ENCODE results near the gene NPAS2.

Gene NPAS2

DNA sequence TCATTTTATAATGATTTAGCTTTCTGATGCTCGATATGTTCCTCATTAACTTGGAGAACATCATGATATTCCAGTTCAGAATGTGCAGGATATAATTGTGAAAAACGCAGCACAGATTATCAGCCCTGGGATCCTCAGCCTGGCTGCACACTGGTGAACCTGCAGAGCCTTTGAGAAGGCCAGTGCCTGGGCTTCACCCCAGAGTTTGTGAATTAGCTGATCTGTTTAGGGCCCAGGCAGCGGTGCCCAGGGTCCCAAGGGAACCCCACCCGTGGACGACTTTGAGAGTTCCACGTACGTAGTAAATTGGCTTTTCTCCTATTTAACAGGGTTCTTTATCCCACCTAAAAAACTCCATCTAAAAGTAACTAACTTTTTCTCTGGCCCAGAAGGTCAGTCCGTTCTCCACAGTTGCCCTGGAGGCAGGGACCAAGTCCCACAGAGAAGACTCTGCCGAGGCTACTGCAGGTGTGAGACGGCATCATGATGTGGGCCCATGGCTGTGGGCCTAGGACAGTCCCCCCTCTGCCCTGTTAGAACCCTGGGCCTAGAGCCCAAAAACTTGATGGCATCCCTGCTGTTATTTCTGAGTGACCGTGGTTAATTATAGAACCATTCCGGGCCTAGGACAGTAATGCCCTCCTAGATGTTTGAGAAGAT is 142.6 kb downstream of the NPAS2 start:
- no peak for FAIRE-seq
- DNase-seq (ENCODE audit: low spot score), result no peak

DNA sequence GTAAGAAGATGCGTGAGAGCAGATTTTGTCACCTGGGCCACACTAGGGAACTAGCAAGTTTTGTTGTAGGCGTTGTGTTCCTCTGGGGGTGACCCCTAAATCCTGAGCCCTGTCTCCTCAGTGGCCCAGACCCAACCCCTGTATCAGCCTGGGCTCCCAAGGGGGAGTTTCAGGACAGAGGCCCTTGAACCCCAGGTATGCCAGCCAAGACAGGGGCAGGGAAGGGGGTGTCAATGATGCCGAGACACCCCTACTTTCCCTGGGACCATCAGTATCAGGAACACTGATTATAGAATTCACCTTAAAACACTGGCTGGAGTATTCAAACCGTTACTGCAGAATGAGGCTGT is 143.1 kb downstream of the NPAS2 start:
- no peak for DNase-seq (ENCODE audit: low spot score)
- FAIRE-seq, result no peak

DNA sequence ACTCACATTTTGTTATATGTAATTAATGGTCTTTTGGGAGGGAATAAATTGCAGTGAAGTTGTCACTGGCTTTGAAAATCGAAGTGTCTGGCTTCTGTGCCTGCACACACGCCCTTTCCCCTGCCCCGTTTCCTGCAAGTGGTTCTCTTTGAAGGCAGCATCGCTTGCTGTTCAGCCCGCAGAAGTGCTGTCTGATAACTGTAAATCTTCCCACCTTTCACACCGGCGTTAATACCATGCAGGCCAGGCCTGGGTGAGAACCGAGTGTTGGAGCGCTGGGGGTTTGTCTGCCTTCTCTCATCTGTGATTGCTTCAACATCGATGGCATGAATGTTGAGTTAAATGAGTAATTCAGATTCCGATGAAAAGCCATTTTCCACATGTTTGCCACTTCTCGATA is 144.3 kb downstream of the NPAS2 start:
- FAIRE-seq (no peak), DNase-seq (ENCODE audit: low spot score) (no peak)

DNA sequence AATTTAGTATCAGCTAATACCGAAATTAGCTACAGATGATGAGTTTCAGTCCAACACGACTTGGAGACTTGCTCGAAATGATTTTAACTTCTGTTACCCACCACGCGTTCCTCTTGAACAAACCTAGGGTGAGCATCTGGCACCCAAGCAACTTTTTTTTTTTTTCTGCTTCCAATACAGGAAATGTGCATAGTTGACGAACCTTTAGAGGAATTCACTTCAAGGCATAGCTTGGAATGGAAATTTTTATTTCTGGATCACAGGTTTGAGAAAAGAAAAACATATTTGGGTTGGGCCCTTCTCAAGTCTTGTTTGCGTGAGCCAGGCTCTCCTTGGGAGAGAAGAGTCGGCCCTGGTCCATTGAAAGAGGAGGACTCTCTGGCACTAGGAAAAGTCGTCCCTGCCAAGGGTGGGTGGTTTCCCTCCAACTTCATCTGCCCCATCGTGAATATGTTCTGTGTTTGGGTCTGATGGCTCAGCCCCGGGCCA is 144.8 kb downstream of the NPAS2 start:
- no peak for FAIRE-seq
- no peak for DNase-seq (ENCODE audit: low spot score)

DNA sequence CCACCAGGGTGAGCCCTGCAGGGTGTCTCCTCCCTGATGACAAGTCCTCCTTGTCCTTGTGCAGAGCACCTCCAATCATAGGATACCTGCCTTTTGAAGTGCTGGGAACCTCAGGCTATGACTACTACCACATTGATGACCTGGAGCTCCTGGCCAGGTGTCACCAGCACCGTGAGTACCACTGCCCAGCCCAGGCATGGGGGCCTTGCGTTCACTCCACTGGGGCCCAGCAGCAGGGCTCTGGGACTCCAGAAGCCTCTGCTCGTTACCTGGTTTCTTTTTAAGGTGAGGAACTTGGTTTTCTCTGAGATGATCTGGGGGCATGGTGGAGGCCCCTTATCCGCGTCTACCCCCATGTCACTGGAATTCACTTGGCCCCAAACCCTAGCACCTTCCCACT is 145.7 kb downstream of the NPAS2 start:
- FAIRE-seq (no peak), DNase-seq (ENCODE audit: low spot score) (no peak)

DNA sequence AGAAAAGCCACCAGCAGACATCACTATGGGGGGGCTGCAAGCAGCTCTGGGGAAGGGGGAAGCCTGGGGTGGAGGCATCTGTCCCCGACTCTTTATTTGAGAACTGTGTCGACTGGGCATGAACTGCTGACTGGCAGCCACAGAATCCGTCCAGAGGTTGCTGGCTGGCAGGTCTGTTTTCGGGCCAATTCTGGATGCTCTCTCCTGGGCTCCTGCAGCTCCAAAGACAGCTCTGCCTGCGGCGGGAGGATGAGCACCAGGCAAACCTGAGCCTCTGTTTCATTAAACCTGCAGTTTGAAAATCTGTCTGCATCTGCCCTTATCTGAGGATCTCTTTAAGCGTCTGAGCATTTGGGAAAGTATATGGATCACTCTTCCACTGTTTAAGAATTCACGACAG is 147.8 kb downstream of the NPAS2 start:
- FAIRE-seq (no peak), DNase-seq (ENCODE audit: low spot score) (no peak)

DNA sequence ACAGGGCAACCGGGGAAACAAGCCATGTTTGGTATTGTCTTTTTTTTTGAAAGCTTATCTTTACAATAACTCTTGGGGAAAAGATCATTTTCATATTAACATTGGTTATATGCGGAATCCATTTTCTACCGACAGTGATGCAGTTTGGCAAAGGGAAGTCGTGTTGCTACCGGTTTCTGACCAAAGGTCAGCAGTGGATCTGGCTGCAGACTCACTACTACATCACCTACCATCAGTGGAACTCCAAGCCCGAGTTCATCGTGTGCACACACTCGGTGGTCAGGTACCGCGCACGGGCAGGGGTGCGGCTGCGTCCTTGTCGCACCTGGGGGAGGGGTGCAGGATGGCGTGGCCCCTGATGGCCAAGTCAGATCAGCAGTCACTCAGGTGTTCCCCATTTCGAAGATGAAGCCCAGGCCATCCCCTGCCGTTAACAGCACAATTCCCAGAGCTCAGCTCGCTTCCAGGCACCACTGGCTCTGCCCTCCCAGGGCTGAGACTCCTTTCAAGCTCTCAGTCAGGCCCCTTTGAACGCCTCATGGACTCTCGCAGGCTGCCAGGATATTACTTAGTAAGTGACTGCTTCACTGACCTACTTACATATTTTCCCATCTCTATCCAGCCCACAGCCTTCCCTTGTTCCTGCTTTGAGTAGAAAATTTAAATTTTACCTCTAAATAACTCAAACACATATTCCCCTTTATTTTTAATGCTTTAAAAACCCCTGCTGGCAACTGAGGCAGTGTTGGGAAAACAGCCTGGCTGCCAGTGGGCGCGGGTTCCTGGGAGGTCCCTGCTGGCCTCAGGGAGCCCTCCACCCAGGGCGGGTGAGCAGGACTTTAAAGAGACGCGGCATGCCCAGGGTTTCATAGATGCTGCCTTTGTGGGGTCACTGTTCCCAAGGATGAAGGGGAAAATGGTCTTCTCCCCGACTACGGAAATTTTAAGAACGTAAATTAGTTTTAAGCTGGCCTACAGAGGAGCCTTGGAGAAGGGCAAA is 148.5 kb downstream of the NPAS2 start:
- DNase-seq (ENCODE audit: low spot score), result no peak
- FAIRE-seq, result no peak

DNA sequence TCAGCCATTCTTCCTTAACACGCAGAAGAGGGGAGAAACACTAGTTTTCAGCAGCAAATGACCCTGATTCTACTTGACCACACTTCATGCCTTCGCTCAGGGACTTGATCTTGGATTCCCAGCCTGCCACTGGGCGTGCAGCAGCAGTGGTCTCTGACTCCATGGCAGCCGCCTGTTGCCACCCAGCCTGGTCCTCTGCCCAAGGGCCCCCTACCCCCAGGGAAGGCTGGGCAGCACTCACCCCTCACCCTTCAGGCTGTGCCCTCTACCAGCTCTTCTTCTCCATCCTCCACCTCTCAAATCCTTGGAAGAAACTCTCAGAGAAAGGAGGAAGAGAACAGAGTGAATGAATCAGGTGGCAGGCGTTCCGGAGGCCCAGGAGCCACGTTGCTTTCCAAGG is 150.1 kb downstream of the NPAS2 start:
- no peak for FAIRE-seq
- DNase-seq (ENCODE audit: low spot score), result no peak

DNA sequence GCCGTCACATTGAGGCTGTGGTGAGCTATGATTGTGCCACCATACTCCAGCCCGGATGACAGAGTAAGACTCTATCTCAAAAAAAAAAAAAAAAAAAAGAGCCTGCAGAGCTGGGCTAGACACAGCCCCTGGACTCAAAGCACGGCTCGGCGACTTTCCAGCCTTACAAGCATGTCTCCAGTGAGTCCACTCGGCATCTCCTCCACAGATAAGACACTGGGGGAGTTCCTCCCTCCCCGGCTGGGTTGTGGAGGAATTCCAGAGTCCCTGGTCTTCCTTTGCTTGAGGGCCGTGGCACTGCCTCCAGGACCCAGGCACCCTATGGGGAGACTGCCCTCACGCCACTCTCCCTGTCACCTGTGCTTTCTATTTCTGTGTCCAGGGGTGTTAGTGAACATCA is 151.3 kb downstream of the NPAS2 start:
- no peak for FAIRE-seq

DNA sequence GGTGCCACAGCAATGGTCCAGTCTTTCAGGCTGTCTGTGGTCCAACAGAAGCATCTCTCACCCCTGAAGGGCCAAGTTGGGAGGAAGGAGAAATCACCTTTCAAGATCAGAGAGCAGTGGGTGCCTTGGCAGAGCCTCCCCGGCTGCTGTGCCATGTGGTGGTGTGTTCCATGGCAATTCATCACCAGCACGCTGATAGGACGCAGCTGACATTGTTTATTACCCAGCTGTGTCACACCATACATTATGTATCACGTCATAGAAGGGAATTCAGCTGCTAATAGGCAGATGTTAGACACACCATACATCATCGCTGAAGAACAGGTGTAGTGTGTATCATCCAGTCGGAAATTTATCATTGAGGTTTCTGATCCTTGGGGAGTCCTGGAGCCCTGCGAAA is 152.5 kb downstream of the NPAS2 start:
- DNase-seq (ENCODE audit: low spot score) (no peak), FAIRE-seq (no peak)

More for the DNA sequence above, 151.3 kb downstream of the NPAS2 start:
- no peak for DNase-seq (ENCODE audit: low spot score)

DNA sequence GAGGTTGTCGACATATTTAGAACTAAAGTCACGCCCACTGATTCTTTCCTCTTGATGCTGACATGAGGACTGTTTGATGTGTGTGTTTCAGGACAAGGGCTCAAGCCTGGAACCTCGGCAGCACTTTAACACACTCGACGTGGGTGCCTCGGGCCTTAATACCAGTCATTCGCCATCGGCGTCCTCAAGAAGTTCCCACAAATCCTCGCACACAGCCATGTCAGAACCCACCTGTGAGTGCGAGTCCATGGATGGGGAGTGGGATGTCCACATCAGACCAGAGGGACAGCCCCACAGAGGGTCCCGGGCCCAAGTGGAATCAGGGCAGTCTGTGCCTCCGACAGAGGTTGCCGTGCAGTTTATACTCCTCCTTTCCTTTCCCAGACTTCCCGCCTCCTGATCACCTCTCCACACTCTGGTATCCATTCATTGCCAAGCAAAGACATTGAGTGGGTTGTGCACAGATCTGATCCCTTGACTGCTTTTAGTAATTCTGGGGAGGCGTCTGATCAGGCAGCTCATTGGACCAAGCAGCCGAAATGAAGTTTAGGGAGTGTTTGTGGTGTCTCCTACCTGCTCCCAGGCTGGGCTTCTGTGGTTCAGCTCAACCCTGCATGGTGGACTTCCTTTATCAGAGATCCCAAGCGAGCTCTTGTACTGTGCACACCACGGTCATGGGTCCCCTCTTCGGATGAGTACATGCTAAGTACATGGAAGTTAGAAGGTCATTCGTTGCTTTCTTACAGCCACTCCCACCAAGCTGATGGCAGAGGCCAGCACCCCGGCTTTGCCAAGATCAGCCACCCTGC is 155.0 kb downstream of the NPAS2 start:
- DNase-seq (ENCODE audit: low spot score), result no peak
- no peak for FAIRE-seq

DNA sequence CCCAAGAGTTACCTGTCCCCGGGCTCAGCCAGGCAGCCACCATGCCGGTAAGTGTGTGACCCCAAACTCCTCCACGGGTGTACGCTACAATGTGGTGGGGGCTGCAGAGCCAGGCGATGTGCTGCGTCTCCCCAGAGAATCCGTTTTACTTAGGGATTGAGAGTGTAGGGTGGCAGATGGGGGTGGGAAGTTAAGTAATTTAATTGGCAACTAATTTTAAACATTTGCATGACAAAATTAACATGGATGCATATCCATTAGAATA is 155.5 kb downstream of the NPAS2 start:
- no peak for DNase-seq (ENCODE audit: low spot score)
- FAIRE-seq, result no peak

DNA sequence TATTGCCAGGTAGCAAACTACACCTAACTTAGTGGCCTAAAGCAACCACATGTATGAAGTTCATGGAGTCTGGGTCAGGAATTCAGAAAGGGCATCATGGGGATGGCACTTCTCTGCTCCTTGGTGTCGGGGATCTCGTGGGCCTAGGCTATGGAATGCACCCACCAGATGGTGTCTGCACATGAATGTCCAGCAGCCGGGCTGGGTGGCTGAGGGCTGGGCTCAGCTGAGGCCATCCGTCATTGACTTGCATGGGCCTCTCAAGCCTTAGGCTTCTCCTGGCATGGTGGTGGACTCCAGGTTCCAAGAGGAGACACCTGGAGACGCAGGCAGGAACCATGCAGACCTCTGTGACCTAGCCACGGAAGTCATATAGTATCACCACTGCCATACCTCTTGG is 156.1 kb downstream of the NPAS2 start:
- DNase-seq (ENCODE audit: low spot score), result no peak
- FAIRE-seq, result no peak

DNA sequence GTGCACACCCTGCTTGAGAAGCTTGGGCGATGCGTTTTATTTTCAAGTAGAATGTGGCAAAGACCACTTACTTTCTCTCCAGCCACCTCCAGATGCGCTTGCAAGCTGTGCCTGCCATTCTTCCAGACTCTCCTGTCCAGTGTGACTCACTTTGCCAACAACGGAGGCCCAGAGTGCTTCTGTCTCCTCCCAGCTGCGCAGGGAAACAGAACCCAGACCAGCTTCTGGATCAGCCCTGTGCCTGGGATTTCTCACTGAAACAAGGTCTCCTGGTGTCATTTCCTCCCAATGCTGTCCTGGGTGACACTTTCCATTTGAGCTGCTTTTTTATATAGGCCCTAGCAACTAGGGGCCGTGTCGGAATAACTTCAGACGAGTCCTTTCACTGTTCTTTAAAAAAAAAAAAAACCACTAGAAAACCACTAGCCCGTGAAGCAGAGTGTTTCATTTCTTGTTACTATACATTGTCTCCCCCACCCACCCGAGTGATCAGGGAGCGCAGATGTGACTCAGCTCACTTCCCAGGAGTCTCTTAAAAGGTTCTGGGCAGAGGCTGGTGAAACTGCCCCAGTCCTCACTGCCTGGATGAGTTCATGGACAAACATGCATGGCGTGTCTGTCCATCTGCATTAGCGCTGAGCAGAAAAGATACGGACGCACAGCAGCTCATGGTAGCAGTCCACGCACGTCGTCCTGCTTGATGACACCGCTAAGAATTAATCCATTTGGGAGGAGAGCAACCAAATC is 156.9 kb downstream of the NPAS2 start:
- FAIRE-seq (peak; percentile 93), DNase-seq (ENCODE audit: low spot score) (peak; percentile 81)

DNA sequence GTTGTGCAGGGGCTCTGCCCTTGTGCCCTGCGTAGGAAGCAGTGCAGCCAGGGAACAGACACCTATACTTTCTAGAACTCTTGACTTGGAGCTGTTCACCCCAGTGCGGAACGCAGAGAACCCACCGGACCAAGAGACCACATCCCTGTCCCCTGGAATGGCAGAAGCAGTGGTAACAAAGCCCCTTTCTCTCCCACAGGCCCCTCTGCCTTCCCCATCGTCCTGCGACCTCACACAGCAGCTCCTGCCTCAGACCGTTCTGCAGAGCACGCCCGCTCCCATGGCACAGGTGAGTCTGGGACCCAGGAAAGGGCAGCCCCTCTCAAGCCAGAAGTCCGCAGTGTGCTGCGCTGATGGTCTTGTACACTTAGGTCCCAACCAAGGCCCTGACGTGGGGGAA is 157.6 kb downstream of the NPAS2 start:
- DNase-seq (ENCODE audit: low spot score) (no peak), FAIRE-seq (no peak)

DNA sequence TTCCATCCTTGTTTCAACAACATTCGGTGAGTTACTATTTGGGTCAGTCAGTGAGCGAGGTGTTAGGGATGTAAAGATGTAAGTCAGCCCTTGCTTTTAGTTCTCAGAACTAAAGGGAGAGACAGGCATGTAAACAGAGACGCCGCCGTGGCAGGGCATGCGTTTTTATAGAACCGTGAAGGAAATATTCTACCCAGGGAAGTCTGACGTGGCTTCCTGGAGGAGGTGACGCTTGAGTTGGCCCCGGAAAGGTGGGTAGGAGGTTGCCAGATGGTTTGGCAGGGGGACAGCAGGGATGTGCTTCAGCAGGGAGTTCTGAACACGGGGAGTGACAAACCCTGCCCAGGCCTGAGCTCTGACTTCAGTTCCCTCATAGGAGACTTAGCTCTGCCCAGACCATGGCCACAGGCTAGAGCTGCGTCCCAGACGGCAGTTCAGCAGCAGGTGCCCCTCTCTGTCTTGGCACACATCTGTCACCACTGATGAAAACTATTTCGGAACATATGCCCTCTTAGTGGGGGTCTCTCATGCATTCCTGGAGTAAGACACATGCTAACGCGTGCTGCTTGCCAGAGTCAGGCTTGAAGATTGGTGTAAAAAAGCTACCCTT is 158.7 kb downstream of the NPAS2 start:
- DNase-seq (ENCODE audit: low spot score) (no peak), FAIRE-seq (no peak)

DNA sequence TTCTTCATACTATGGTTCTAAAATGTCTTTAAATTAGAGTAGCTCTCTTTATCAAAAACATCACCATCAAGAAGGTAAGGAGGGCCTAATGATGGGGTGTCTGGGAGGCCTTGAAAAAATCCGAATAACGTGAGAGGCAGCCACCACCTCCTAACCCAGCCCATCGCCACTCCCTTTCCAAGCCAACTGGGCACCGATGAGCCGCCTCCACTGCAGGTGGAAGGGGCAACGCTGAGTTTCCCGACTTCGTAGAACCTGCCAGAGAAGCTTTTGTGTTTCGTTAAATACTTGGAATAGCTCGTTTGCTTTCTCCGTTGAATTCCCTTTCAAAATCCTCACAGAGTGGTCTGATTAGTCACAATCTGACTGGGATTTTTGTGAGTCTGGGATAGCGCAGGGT is 160.1 kb downstream of the NPAS2 start:
- FAIRE-seq, result no peak
- no peak for DNase-seq (ENCODE audit: low spot score)

DNA sequence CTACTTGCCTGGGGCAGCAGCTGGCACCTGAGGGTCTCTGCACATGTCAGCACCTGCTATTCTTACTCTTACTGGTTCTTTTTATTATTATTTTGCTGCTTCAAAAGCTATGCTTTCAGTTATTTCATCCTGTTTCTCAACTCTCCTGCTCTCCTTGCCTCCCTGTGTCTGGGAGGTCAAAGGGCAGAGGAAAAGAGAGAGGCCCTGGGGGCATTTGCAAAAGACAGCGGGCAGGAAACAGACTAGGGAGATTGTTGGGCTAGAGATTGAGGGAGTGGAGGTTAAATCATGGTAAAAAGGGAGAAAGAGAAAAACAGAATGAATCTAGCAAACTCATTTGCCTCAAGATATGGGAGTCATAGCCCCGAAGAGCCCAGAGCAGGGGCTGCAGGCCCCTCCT is 161.1 kb downstream of the NPAS2 start:
- no peak for DNase-seq (ENCODE audit: low spot score)
- FAIRE-seq, result no peak

DNA sequence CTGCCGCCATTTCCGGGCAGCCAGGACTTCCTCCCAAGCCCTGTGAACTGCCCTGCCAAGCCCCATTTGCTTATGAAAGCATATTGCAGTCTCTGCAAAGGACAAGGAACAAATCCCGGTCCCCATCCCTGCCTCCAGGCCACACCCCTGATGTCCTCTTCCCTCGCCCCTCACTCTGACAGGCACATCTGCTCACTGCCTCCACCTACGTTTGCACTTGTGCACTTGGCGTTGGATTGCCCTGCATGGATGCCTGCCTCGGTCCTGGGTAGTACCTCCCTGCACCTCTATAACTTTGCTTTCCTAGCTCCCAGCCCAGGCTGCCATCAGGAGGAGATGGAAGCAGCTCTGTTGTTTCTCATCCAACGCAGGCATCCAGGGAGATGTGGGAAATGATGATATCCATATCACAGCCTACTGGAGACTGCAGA is 162.5 kb downstream of the NPAS2 start:
- FAIRE-seq (no peak), DNase-seq (ENCODE audit: low spot score) (no peak)

DNA sequence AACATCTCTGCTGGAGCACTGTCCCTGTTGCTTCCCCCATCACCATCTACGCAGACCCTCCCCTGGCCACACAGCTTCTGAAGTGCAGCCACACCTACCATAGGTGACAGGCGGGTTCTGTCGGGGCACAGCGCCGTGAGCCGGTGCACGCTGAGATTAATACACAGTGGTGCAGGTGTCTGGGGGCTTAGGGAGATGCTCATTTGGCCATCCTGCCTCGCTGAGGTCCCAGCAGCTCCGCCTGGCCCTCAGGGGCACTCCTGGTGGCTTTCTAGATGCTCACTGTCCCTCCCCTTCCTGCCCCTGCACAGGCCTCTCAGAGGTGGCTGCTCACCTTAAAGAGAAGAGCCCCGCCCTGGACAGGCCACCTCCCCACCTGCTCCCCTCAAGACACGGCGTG is 163.3 kb downstream of the NPAS2 start:
- no peak for FAIRE-seq
- DNase-seq (ENCODE audit: low spot score), result no peak
